H9 (cell line): ENCODE results near the gene RNPEP. TPM values are rescaled to one million over a fixed set of nuclear protein-coding genes. Genes with fewer than 3 reads are reported as not detected.
"Not testable (repeated sequence)": the region's sequence is repeated elsewhere in the genome, so short reads cannot be mapped to it uniquely, and the experiment has no call there.

Source experiments
- DNase-seq: peaks from one replicate; pipeline ENCODE4 v3.0.0-alpha.2; 2017
- H2AFZ ChIP-seq: one replicate; pipeline ENCODE4 v1.6.1; 2013; ENCODE audit warnings: mild to moderate bottlenecking, low read length, control low read depth, moderate library complexity
- H2AK5ac ChIP-seq: 2 replicates; pipeline ENCODE4 v1.6.1; 2013; ENCODE audit warnings: low read length, control low read depth, mixed read lengths; ENCODE audit not compliant: insufficient read length
- H2BK120ac ChIP-seq: one replicate; pipeline ENCODE4 v1.6.1; 2013; ENCODE audit warnings: low read depth, mild to moderate bottlenecking, low read length, control low read depth, inconsistent platforms; ENCODE audit not compliant: poor library complexity, severe bottlenecking
- H2BK12ac ChIP-seq: 2 replicates; pipeline ENCODE4 v1.6.1; 2013; ENCODE audit warnings: low read length, control low read depth, mixed read lengths, low read depth; ENCODE audit not compliant: insufficient read length
- H2BK15ac ChIP-seq: 2 replicates; pipeline ENCODE4 v1.6.1; 2013; ENCODE audit warnings: low read depth, low read length, control low read depth
- H2BK20ac ChIP-seq: one replicate; pipeline ENCODE4 v1.6.1; 2013; ENCODE audit warnings: low read depth, mild to moderate bottlenecking, low read length, control low read depth, inconsistent platforms; ENCODE audit not compliant: poor library complexity, severe bottlenecking
- H2BK5ac ChIP-seq: 2 replicates; pipeline ENCODE4 v1.6.1; 2013; ENCODE audit warnings: low read length, control low read depth, mixed read lengths; ENCODE audit not compliant: insufficient read length
- H3K14ac ChIP-seq: 2 replicates; pipeline ENCODE4 v1.6.1; 2013; ENCODE audit warnings: low read length, control low read depth; ENCODE audit not compliant: insufficient read depth
- H3K18ac ChIP-seq: 2 replicates; pipeline ENCODE4 v1.6.1; 2013; ENCODE audit warnings: low read depth, mild to moderate bottlenecking, mixed read lengths, low read length, control low read depth; ENCODE audit not compliant: insufficient read length
- H3K23ac ChIP-seq: 2 replicates; pipeline ENCODE4 v1.6.1; 2013; ENCODE audit warnings: low read length, control low read depth, mixed read lengths, low read depth; ENCODE audit not compliant: insufficient read length
- H3K23me2 ChIP-seq: 2 replicates; pipeline ENCODE4 v1.6.1; 2013; ENCODE audit warnings: low read depth, mild to moderate bottlenecking, mixed read lengths, low read length, control low read depth; ENCODE audit not compliant: insufficient read length, poor library complexity, severe bottlenecking
- H3K27ac ChIP-seq: 2 replicates; pipeline ENCODE4 v1.5.1; 2013; ENCODE audit warnings: low read length, control low read depth, mixed read lengths, low read depth; ENCODE audit not compliant: insufficient read length
- H3K27me3 ChIP-seq: 2 replicates; pipeline ENCODE4 v1.6.1; 2013; ENCODE audit warnings: low read length, control low read depth, inconsistent platforms; ENCODE audit not compliant: insufficient read depth
- H3K4ac ChIP-seq: 2 replicates; pipeline ENCODE4 v1.6.1; 2013; ENCODE audit warnings: low read depth, mild to moderate bottlenecking, control low read depth, inconsistent platforms, low read length, moderate library complexity
- H3K4me1 ChIP-seq: 2 replicates; pipeline ENCODE4 v1.6.1; 2013; ENCODE audit warnings: low read length, control low read depth, inconsistent platforms; ENCODE audit not compliant: insufficient read depth
- H3K4me2 ChIP-seq: 2 replicates; pipeline ENCODE4 v1.6.1; 2013; ENCODE audit warnings: low read length, control low read depth, mixed read lengths; ENCODE audit not compliant: insufficient read length, insufficient read depth
- H3K56ac ChIP-seq: 2 replicates; pipeline ENCODE4 v1.6.1; 2013; ENCODE audit warnings: low read depth, mild to moderate bottlenecking, mixed read lengths, low read length, control low read depth; ENCODE audit not compliant: insufficient read length
- H3K79me1 ChIP-seq: 2 replicates; pipeline ENCODE4 v1.6.1; 2013; ENCODE audit warnings: low read depth, mild to moderate bottlenecking, moderate library complexity, low read length, control low read depth, inconsistent platforms; ENCODE audit not compliant: insufficient read depth, poor library complexity, severe bottlenecking
- H3K79me2 ChIP-seq: 2 replicates; pipeline ENCODE4 v1.6.1; 2013; ENCODE audit warnings: low read length, control low read depth, inconsistent platforms; ENCODE audit not compliant: insufficient read depth
- H3K9ac ChIP-seq: 2 replicates; pipeline ENCODE4 v1.6.1; 2013; ENCODE audit warnings: low read length, control low read depth, mixed read lengths; ENCODE audit not compliant: insufficient read length; ENCODE audit errors: extremely low read depth
- H3K9me3 ChIP-seq: one replicate; pipeline ENCODE4 v1.6.1; 2013; ENCODE audit warnings: low read depth, low read length, inconsistent platforms; ENCODE audit not compliant: control insufficient read depth
- H3T11ph ChIP-seq: one replicate; pipeline ENCODE4 v1.6.1; 2013; ENCODE audit warnings: mild to moderate bottlenecking, low read length, control low read depth, inconsistent platforms
- H4K20me1 ChIP-seq: one replicate; pipeline ENCODE4 v1.6.1; 2013; ENCODE audit not compliant: control insufficient read depth, insufficient read length, insufficient read depth
- H4K5ac ChIP-seq: 2 replicates; pipeline ENCODE4 v1.6.1; 2013; ENCODE audit warnings: low read depth, mild to moderate bottlenecking, mixed read lengths, low read length, control low read depth; ENCODE audit not compliant: insufficient read length
- H4K8ac ChIP-seq: replicated peaks from 2 replicates; pipeline ENCODE4 v1.6.1; 2013; ENCODE audit warnings: low read length, control low read depth, mixed read lengths, low read depth; ENCODE audit not compliant: insufficient read length
- H4K91ac ChIP-seq: 2 replicates; pipeline ENCODE4 v1.6.1; 2013; ENCODE audit warnings: low read depth, mild to moderate bottlenecking, moderate library complexity, mixed read lengths, low read length, control low read depth; ENCODE audit not compliant: insufficient read length
- H3K27ac Mint-ChIP-seq, 3 experiments: 2 replicates in 2 of 3; 3 replicates in 1 of 3; pipeline ENCODE4 v1.8.0; 2020 to 2021; ENCODE audit warnings: mixed read lengths in 3 of 3, mild to moderate bottlenecking in 1 of 3, moderate library complexity in 1 of 3
- H3K27me3 Mint-ChIP-seq: 2 replicates; pipeline ENCODE4 v1.8.0; 2021; ENCODE audit warnings: low read depth, mild to moderate bottlenecking, moderate library complexity, mixed read lengths
- H3K36me3 Mint-ChIP-seq, 3 experiments: 2 replicates in 2 of 3; 3 replicates in 1 of 3; pipeline ENCODE4 v1.8.0; 2020 to 2021; ENCODE audit warnings: low read depth in 3 of 3, mixed read lengths in 3 of 3; ENCODE audit not compliant: insufficient read depth in 1 of 3
- H3K4me1 Mint-ChIP-seq, 2 experiments: 2 replicates each; pipeline ENCODE4 v1.8.0; 2020; ENCODE audit warnings: mixed read lengths in 2 of 2
- H3K4me3 Mint-ChIP-seq, 2 experiments: 2 replicates in 1 of 2; 3 replicates in 1 of 2; pipeline ENCODE4 v1.8.0; 2020 to 2021; ENCODE audit warnings: mild to moderate bottlenecking in 2 of 2, mixed read lengths in 2 of 2, moderate library complexity in 1 of 2
- H3K9me3 Mint-ChIP-seq, 2 experiments: 2 replicates in 1 of 2; 3 replicates in 1 of 2; pipeline ENCODE4 v1.8.0; 2020; ENCODE audit warnings: mild to moderate bottlenecking in 2 of 2, mixed read lengths in 2 of 2, moderate library complexity in 1 of 2
- CTCF ChIP-seq: fragments of 200-600 bp; sonication (generic); conservative IDR thresholded peaks from 3 replicates; pipeline ENCODE4 v1.8.0; 2021; ENCODE audit warnings: antibody characterized with exemption, mild to moderate bottlenecking
- whole genome bisulfite sequencing: extraction: QIAGEN DNeasy Blood & Tissue Kit; methylation state at CpG from one replicate; pipeline ENCODE4 v1.1.7; 2013; ENCODE audit warnings: missing lambda C conversion rate, low lambda C conversion rate, mixed read lengths; ENCODE audit not compliant: insufficient read length; ENCODE audit errors: extremely low coverage; 5-methylcytosine and 5-hydroxymethylcytosine counted together
- total RNA-seq: library from RNA; stranded (reverse); gene quantifications from 2 replicates; pipeline ENCODE4 v1.2.1, GENCODE V29; 2021

Gene RNPEP
- total RNA-seq, 1 experiment from 2014 or later, result 49.9 TPM

GRCh38 chr1:201940316-201940715 lies 42.1 kb upstream of the RNPEP start:
- H3K79me1 ChIP-seq, H3K4me3 Mint-ChIP-seq, H4K91ac ChIP-seq, H3K4me2 ChIP-seq, H3K14ac ChIP-seq, H2BK120ac ChIP-seq, H3K4me1 ChIP-seq, H2AFZ ChIP-seq, H3K27ac Mint-ChIP-seq, H3K36me3 Mint-ChIP-seq, H3K9me3 ChIP-seq, H3K23me2 ChIP-seq, H3K27me3 Mint-ChIP-seq, H2BK5ac ChIP-seq, H2BK12ac ChIP-seq, H3K27me3 ChIP-seq, H3K9ac ChIP-seq, H2AK5ac ChIP-seq, H3K18ac ChIP-seq, H4K20me1 ChIP-seq, H3K27ac ChIP-seq, H3K4ac ChIP-seq, H3K23ac ChIP-seq, H3K56ac ChIP-seq, H3K79me2 ChIP-seq, H2BK15ac ChIP-seq, H2BK20ac ChIP-seq, H3K9me3 Mint-ChIP-seq, H3T11ph ChIP-seq, H4K5ac ChIP-seq, H4K8ac ChIP-seq: not testable (repeated sequence)
- peak; percentile 53 for DNase-seq
- TF ChIP-seq CTCF, result 0 out of 3 replicates have a peak, but pooled peaks have one; percentile 21
- no CpG with 5 or more reads among the region's 10 CpGs for WGBS
- H3K4me1 Mint-ChIP-seq, result peaks cover 12 to 31% of the 10 kb centered on the region in 2 experiments
